A549 treated with CpdA at 1 μM for 4 hours (cell line): ENCODE results near the gene SYNPO. TPM values are rescaled to one million over a fixed set of nuclear protein-coding genes. Genes with fewer than 3 reads are reported as not detected.

Source experiments
- total RNA-seq: library from RNA; stranded (reverse); fragments of 200-300 nt; extraction: Qiagen RNA extraction; gene quantifications from 5 replicates; pipeline ENCODE4 v1.2.3, GENCODE V29; 2022; ENCODE audit warnings: low read depth

The SYNPO gene, protein sequence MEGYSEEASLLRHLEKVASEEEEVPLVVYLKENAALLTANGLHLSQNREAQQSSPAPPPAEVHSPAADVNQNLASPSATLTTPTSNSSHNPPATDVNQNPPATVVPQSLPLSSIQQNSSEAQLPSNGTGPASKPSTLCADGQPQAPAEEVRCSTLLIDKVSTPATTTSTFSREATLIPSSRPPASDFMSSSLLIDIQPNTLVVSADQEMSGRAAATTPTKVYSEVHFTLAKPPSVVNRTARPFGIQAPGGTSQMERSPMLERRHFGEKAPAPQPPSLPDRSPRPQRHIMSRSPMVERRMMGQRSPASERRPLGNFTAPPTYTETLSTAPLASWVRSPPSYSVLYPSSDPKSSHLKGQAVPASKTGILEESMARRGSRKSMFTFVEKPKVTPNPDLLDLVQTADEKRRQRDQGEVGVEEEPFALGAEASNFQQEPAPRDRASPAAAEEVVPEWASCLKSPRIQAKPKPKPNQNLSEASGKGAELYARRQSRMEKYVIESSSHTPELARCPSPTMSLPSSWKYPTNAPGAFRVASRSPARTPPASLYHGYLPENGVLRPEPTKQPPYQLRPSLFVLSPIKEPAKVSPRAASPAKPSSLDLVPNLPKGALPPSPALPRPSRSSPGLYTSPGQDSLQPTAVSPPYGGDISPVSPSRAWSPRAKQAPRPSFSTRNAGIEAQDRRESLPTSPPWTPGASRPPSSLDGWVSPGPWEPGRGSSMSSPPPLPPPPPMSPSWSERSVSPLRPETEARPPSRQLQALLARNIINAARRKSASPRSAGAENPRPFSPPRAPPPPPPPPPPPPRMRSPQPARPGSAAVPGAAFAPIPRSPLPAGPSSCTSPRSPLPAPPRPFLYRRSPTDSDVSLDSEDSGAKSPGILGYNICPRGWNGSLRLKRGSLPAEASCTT
- 25.3 to 32.6 TPM (median 29.7 TPM) in 5 replicates for total RNA-seq

DNA sequence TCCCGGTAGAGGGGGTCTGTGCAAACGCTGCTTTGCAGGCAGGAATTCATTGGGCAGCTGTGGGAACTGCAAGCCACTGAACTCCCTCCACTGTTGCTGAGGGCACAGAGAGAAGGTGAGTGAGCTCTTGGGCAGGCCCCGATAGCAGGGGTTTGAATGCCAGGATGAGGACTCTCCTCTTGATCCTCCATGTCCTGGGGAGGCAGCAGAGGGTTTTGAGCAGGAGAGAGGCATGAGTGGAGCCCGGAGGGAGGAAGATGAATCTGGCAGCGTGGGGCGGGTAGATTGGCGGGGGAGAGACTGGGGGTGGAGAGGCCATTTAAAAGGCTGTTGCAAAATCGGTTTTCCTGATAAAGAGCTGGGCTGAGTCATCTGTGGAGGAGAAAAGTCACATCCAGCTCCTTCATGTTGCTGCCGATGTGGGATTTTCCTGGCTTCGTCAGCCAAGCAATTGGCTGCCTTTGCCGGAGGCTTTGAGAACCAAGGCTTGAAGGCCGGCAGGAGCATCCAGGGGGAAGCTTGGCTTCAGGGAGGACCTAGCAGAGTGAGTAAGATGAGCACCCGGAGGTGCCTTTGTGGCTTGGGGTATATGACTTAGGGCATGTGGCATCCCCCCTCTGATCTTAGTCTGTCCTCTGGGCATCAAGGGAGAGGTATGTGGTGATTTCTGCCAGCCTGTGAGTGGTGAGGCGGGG is at the start of gene SYNPO:
Gene SYNPO (plus strand): TSS at position 350 of the 695 bp plus-strand sequence. CDS start 7,616 bp downstream, outside the sequence.

DNA sequence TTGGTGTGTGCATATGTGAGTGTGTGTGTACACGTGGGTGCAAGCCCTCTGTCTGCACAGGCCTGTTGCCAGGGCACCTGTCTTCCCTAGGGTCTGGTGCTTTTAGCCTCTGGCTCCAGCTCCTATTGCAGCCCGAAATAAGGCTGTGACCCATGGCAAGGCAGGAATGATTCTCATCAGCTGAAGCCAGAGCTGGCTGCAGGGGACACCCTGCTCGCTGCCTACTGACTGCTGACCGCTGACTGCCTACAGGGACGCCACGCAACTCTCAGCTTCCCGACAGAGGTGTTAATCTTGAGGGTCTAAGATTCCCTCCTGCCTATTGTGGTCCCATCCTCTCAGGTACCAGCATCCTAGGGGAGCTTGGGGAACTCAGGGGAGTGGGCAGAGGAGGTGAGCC is 20.6 kb downstream of the SYNPO start, which contains the start of gene MYOZ3:
Gene MYOZ3 (plus strand): TSS at position 166 of the 400 bp plus-strand sequence. CDS start 1,691 bp downstream, outside the sequence.

DNA sequence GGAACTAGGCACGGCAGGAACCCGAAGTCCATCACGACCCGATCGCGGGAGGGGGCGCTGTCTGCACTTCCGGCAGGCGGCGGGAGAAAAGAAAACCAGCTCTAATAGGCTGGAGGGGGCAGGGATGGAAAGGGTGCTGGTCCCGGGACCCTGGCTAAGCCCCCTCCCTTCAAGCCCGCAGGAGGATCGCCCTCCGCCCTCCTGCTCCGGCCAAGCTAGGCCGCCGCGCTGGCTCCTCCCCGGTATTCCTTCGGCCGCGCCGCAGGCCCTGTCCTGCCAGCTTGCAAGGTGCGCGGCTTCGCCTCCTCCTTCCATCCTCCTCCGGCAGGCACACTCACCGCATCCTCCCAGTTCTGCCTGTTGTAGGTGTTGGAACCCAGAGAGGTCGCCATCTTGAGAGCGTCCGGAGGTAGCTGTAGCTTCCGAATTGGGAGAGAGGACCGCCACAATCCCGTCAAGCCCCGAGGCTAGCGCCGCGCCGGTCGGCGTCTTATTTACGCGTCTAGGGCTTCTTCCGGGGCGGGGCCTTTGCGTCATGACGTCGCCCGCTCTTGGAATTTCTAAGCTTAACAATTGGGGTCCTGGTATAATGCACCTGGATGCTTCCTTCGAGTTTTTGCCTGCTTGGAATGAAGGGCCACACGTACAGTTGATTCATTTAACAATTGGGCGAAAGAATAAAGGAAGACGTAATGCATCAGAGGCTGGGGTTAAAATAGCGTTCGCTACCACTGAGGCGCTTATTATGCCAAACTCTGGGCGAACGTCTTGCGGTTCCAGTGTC is 60.3 kb downstream of the SYNPO start, which contains the start of gene RBM22:
Gene RBM22 (minus strand): TSS at position 469 of the 784 bp plus-strand sequence. CDS start 77 bp downstream, at position 392.

Other genes with a start within 250 kb of the SYNPO start
- gene CD74, start 227.8 kb upstream of the SYNPO start, total RNA-seq: 0.08 to 0.10 TPM (median 0.09 TPM) in 3 of 5 replicates, not detected in the others
- gene RPS14, start 190.9 kb upstream of the SYNPO start, total RNA-seq: 2,817 to 3,200 TPM (median 3,076 TPM) in 5 replicates
- 46.7 to 73.2 TPM (median 59.2 TPM) in 5 replicates for gene NDST1, start 132.5 kb upstream of the SYNPO start, total RNA-seq
- 0.05 to 0.09 TPM (median 0.06 TPM) in 4 of 5 replicates, not detected in the other for gene MYOZ3, start 20.6 kb downstream of the SYNPO start, total RNA-seq
- gene RBM22, start 60.4 kb downstream of the SYNPO start, total RNA-seq: 47.8 to 57.5 TPM (median 51.0 TPM) in 5 replicates
- gene DCTN4, start 118.4 kb downstream of the SYNPO start, total RNA-seq: 17.3 to 19.8 TPM (median 18.4 TPM) in 5 replicates
- 3.0 to 4.4 TPM (median 3.6 TPM) in 5 replicates for gene SMIM3, start 138.1 kb downstream of the SYNPO start, total RNA-seq
- 0.13 to 0.40 TPM in 2 of 5 replicates, not detected in the others for gene IRGM, start 205.9 kb downstream of the SYNPO start, total RNA-seq